ENCODE data around the gene CREB3L4.

DNA sequence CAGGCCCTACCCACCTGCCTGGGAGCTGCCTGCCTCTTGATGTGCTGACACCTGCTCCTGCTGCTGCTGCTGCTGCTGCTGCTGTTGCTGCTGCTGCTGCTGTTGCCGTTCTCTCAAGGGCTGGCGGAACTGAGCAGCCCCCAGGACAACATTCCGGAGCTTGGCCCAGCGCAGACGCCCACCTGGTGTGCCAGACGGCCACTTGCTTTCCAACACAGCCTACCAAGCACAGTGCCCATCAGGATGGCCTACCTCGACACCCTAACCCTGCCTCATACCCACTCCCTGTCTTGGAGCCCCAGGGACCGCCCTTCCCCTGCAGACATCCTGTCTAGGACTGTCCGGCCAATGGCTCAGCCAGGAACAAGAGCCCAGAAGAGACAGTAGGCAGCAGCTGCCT is 33.0 kb upstream of the CREB3L4 start:
- TF ChIP-seq GATA2 (IDR thresholded peaks at IDR 0.05; ENCODE audit: low read depth, low read length) (no peak), GATA3 (IDR thresholded peaks at IDR 0.05; ENCODE audit: low read depth, low read length) (no peak)
